GM12801 (cell line): ENCODE measurements around the gene NTN1.

Source experiments
- CTCF ChIP-seq: IDR thresholded peaks from one replicate; pipeline ENCODE4 v1.5.1; 2011; ENCODE audit warnings: control low read depth; ENCODE audit not compliant: insufficient read length; ENCODE audit errors: extremely low read depth

The NTN1 gene

GRCh38 chr17:9021158-9021991 lies at the start of gene NTN1:
Gene NTN1, plus strand, starts transcription at chr17:9021510. Its CDS starts 864 bp downstream, at chr17:9022374.
- TF ChIP-seq CTCF = no peak

- TF ChIP-seq CTCF = no peak
Observed at GRCh38 chr17:8975091-8975725, 46.1 kb upstream of the NTN1 start.

GRCh38 chr17:8976638-8977037 lies 44.7 kb upstream of the NTN1 start:
- no peak for TF ChIP-seq CTCF

GRCh38 chr17:8979715-8980114 lies 41.6 kb upstream of the NTN1 start:
- TF ChIP-seq CTCF = no peak

GRCh38 chr17:8981443-8981842 lies 39.9 kb upstream of the NTN1 start:
- TF ChIP-seq CTCF = no peak

- no peak for TF ChIP-seq CTCF
Observed at GRCh38 chr17:8985054-8985701, 36.1 kb upstream of the NTN1 start.

- TF ChIP-seq CTCF = no peak
Observed at GRCh38 chr17:8986295-8986694, 35.0 kb upstream of the NTN1 start.
